HUES6 (cell line): Measurements from ENCODE around the gene ZFR.
"Not testable (repeated sequence)": the region's sequence is repeated elsewhere in the genome, so short reads cannot be mapped to it uniquely, and the experiment has no call there.

Experiments
- H3K27ac ChIP-seq: 2 replicates; pipeline ENCODE4 v1.7.0; 2013; ENCODE audit warnings: low read depth, mild to moderate bottlenecking, low read length, inconsistent platforms
- H3K27me3 ChIP-seq: 2 replicates; pipeline ENCODE4 v1.6.1; 2013; ENCODE audit warnings: low read length; ENCODE audit not compliant: control insufficient read depth, insufficient read depth
- H3K36me3 ChIP-seq: 2 replicates; pipeline ENCODE4 v1.6.1; 2013; ENCODE audit warnings: low read length; ENCODE audit not compliant: control insufficient read depth, insufficient read depth
- H3K4me1 ChIP-seq: 2 replicates; pipeline ENCODE4 v1.6.1; 2013; ENCODE audit warnings: low read length; ENCODE audit not compliant: control insufficient read depth, insufficient read depth
- H3K4me3 ChIP-seq: 2 replicates; pipeline ENCODE4 v1.5.1; 2013; ENCODE audit warnings: low read depth, low read length
- H3K9ac ChIP-seq: one replicate; pipeline ENCODE4 v1.6.1; 2013; ENCODE audit warnings: mild to moderate bottlenecking, low read length
- H3K9me3 ChIP-seq: 2 replicates; pipeline ENCODE4 v1.6.1; 2013; ENCODE audit warnings: low read depth, low read length; ENCODE audit not compliant: control insufficient read depth, insufficient read depth

Gene ZFR

DNA sequence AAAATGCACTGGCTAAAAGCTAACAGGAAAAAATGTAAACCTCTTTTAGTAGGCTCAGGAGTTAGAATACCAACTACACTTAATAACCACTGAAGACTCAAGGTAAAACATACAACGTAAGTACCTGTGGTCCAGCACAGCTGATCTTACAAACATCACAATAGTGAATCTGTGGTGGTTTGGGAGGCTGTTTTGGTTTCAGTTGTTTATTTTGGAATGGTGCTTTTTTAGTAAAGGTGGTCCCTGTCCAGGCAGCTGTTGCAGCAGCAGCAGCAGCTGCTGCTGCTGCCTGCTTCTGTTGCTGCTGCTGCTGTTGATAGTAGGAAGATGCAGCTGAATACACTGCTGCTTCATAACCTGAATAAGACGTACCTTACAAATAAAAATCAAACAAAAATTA is 37.9 kb downstream of the ZFR start:
- Histone ChIP-seq H3K27me3 (no peaks in the 10 kb centered on the region), H3K9ac (no peak overlapping the region), H3K4me3 (no peak overlapping the region), H3K9me3 (no peaks in the 10 kb centered on the region), H3K4me1 (no peaks in the 10 kb centered on the region), H3K36me3 (peaks cover 97% of the 10 kb centered on the region), H3K27ac (no peak overlapping the region)

DNA sequence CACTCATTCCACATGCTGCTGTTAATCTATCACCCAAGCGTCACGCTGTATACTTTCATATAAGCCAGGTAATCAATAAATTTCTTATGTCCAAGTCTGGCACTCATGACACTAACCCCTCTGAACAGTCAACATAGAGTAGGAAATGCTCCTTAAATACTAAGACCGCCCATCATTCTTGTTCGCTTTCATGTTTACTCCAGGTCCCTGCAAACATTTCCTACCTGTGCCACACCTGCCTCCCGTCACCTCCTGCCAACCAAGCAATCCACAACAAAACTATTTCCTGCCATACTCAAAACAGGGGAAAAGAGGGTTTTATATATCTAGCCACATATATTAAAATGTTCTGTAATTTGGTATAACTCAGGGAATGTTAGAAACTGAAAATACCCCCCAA is 39.0 kb downstream of the ZFR start:
- H3K27me3 ChIP-seq, result no peaks in the 10 kb centered on the region
- no peak overlapping the region for H3K27ac ChIP-seq
- H3K36me3 ChIP-seq, result peaks cover 99% of the 10 kb centered on the region

DNA sequence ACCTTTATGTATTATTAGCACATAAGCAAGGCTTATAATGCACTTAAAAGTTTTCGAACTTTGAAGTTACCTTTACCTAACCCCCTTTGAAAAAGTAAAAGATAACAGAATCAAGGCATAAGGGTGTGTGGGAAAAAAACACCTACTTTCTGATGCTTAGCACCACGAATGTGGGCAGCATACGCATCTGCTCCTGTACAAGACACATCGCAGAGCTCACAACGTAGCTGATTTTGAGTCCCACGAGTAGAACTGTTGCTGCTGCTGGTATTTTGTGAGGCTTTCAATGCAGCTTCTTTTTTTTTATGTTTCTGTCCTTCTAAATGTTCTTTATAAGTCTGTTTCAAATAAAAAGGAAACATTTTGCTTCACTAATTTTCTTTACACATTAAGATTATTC is 40.8 kb downstream of the ZFR start:
- Histone ChIP-seq H3K36me3 (peaks cover 99% of the 10 kb centered on the region), H3K9me3 (no peaks in the 10 kb centered on the region)

More for the DNA sequence above, 39.0 kb downstream of the ZFR start:
- Histone ChIP-seq H3K4me3 (no peak overlapping the region), H3K9me3 (no peaks in the 10 kb centered on the region), H3K4me1 (no peaks in the 10 kb centered on the region), H3K9ac (no peak overlapping the region)

DNA sequence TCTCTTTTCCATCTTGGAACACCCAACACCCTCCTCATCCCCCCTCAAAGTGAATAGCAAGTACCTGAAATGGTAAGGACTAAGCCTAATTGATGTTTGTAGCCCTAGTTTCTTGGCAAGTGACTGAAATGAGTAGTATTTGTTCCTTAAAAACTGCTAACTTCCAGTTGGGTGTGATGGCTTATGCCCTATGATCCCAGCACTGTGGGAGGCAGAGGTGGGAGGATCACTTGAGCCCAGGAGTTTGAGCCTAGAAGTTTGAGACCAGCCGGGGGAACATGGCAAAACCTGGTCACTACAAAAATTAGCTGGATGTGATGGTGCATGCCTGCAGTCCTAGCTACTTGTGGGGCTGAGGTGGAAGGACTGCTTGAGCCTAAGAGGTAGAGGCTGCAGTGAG is 44.1 kb downstream of the ZFR start:
- Histone ChIP-seq H3K4me3 (no peak overlapping the region), H3K36me3 (peaks cover 98% of the 10 kb centered on the region), H3K4me1 (no peaks in the 10 kb centered on the region), H3K9me3 (no peaks in the 10 kb centered on the region), H3K27me3 (no peaks in the 10 kb centered on the region), H3K9ac (no peak overlapping the region), H3K27ac (no peak overlapping the region)

More for the DNA sequence above, 40.8 kb downstream of the ZFR start:
- Histone ChIP-seq H3K4me1 (no peaks in the 10 kb centered on the region), H3K27ac (no peak overlapping the region), H3K9ac (no peak overlapping the region), H3K27me3 (no peaks in the 10 kb centered on the region), H3K4me3 (no peak overlapping the region)

DNA sequence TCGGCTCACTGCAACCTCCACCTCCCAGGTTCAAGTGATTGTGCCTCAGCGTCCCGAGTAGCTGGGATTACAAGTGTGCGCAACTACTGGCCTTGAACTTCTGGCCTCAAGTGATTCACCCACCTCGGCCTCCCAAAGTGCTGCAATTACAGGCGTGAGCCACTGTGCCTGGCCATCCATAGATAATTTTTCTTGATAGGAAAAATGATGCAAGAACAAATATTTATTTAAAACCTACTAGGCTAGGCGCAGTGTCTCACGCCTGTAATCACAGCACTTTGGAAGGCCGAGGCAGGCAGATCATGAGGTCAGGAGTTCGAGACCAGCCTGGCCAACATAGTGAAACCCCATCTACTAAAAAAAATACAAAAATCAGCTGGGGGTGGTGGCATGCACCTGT is 45.8 kb downstream of the ZFR start:
- H3K9ac ChIP-seq, H3K9me3 ChIP-seq, H3K27me3 ChIP-seq, H3K27ac ChIP-seq, H3K4me1 ChIP-seq, H3K4me3 ChIP-seq: not testable (repeated sequence)
- peaks cover 98% of the 10 kb centered on the region for H3K36me3 ChIP-seq

DNA sequence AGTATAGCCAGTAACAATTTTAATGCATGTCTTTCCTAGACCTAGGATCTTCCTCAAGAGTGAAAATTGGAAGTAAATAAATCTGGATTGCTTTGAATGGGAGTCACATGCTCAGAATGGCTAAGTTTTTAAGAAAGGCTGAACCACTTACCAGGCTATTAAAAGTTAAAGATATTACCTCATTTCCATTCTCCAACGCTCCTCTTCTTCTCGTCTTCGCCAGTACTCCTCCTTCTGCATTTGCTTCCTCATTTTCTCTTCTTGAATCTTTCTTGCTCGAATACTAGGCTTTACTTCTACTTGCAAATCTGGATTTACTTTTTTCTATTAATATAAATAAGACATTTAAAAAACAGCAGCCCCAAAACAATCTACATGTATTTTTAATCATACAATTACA is 49.6 kb downstream of the ZFR start:
- Histone ChIP-seq H3K4me3 (no peak overlapping the region), H3K27me3 (no peaks in the 10 kb centered on the region), H3K4me1 (no peaks in the 10 kb centered on the region), H3K36me3 (peaks cover 95% of the 10 kb centered on the region), H3K9ac (no peak overlapping the region), H3K9me3 (no peaks in the 10 kb centered on the region), H3K27ac (no peak overlapping the region)

DNA sequence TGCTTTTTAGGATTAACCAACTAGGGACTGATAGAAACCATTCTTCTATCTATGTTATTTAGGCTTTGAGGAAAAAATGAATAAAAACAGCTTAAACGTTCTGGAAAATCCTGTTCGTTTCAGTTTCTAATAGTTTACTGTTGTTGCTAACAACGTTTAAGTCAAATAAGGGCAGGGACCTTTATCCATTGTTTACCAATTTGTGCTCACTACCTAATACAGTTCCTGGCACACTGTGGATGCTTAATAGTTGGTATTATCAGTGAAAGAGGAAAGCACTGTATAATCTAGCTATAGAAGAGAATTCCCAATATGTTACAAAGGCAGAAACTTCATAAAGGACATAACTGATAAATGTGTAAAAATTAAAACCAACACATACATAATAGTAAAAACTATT is 52.5 kb downstream of the ZFR start:
- Histone ChIP-seq H3K27me3 (no peaks in the 10 kb centered on the region), H3K27ac (no peak overlapping the region), H3K4me3 (no peak overlapping the region), H3K9me3 (no peaks in the 10 kb centered on the region), H3K4me1 (no peaks in the 10 kb centered on the region), H3K9ac (no peak overlapping the region), H3K36me3 (peaks cover 97% of the 10 kb centered on the region)

DNA sequence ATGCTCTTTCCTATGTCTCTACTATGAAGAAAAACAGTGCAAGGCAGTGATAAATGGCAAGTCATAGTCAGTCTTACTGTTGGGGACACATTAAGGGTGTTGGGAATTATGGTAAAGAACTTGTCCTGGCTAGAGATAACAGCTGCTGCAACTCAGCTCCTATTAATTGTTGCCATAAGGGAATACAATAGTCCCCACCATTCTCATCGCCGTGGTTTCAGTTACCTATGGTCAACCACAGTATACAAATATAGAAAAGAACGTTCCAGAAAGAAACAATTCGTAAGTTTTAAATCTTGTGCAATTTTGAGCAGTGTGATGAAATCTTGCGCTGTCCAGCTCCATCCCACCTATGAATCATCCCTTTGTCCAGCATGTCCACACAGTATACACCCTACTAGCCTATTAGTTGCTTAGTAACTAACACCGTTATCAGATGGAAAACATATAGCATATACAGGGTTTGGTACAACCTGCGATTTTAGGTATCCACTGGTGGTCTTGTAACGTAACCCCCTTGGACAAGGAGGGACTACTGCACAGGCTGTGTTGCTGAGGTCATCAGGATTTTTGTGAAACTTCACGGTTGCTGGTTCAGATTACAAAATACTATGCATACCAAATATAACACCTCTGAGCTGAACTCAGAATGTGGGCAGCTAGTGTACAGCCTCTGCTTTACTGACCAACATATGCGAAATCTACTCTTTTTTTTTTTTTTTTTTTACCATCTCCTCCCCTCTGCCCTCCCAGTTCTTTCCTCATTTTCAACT is 53.5 kb downstream of the ZFR start:
- Histone ChIP-seq H3K4me3 (no peak overlapping the region), H3K27ac (no peak overlapping the region), H3K4me1 (no peaks in the 10 kb centered on the region), H3K36me3 (peaks cover 95% of the 10 kb centered on the region), H3K9me3 (no peaks in the 10 kb centered on the region), H3K27me3 (no peaks in the 10 kb centered on the region), H3K9ac (no peak overlapping the region)

DNA sequence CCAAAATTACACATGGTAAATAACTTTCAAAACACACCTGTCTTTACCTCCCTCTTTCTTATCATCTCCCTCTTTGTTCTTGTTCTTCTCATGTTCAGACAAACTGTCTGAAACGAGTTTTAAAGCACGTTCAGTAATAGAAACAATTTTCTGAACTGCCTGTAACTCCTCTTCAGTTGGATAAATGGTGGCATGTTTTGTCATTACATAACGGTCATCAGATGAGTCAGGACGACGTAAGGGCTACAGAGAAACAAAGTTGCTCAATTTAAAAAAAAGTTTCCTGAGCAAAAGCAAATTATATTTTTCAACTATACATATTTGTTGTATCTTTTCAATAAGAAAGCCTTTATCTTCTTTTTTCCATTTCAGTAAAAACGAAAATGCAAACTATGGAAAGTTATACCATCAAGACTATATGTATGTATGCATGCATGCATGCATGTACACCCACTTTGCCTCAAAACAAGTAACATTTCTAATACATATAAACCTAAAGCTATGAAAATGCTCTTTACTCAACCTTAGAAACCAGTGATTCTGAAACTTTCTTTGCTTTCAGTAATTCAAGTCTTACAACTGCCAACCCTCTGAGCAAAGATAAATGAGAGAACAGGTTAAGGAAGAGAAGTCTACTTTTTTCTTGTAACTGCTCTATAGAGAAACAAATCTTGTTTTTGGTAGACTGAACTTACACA is 56.0 kb downstream of the ZFR start:
- H3K27me3 ChIP-seq, result no peaks in the 10 kb centered on the region
- H3K27ac ChIP-seq, result no peak overlapping the region
- H3K36me3 ChIP-seq, result peaks cover 95% of the 10 kb centered on the region
- H3K4me3 ChIP-seq, result no peak overlapping the region
- H3K9me3 ChIP-seq, result no peaks in the 10 kb centered on the region
- no peaks in the 10 kb centered on the region for H3K4me1 ChIP-seq
- H3K9ac ChIP-seq, result no peak overlapping the region

DNA sequence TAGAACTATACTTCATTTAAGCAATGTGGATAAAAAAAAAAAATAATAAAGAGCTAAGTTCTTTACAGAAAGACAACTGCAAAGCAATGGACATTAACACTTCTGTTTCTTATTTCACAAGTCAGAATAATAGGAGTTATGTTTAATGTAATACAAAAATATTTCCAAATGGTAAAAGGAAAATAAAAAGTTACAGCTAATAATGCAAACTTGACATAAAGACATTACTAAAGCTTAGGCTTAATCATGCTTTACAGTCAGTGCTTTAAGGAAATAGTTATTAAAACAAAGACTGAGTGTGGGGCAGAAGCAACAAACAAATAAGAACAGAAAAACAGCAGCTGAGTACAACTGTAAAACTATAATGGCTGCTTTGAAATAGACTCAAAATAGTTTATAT is 56.7 kb downstream of the ZFR start:
- Histone ChIP-seq H3K27ac (no peak overlapping the region), H3K9me3 (no peaks in the 10 kb centered on the region), H3K4me3 (no peak overlapping the region), H3K9ac (no peak overlapping the region), H3K27me3 (no peaks in the 10 kb centered on the region), H3K4me1 (no peaks in the 10 kb centered on the region), H3K36me3 (peaks cover 97% of the 10 kb centered on the region)

DNA sequence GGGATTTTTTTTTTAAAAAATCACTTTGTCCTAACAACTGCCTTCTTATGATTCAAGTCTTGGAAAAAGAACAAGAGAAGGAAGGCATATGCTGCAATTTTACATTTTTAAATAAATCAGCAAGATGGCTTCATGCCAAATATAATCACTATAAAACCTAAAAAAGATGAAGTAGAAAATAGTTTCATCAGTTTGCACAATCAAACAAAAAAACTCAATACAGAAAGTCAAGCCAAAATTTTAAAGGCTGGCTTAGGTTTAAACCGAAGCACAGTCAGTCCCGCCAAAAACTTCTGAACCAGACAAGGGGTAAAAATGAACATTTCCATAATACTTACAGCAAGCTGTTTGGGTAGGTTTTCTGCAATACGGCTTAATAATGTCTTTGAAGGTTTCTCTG is 57.3 kb downstream of the ZFR start:
- H3K9me3 ChIP-seq, result no peaks in the 10 kb centered on the region
- peaks cover 96% of the 10 kb centered on the region for H3K36me3 ChIP-seq
- no peaks in the 10 kb centered on the region for H3K4me1 ChIP-seq
- no peak overlapping the region for H3K9ac ChIP-seq
- H3K27ac ChIP-seq, result no peak overlapping the region
- H3K4me3 ChIP-seq, result no peak overlapping the region
- no peaks in the 10 kb centered on the region for H3K27me3 ChIP-seq
